H9 (cell line): ENCODE data around the gene CDC45. TPM values are rescaled to one million over a fixed set of nuclear protein-coding genes. Genes with fewer than 3 reads are reported as not detected.

Experiments
- DNase-seq: peaks from one replicate; pipeline ENCODE4 v3.0.0-alpha.2; 2017
- H2AFZ ChIP-seq: one replicate; pipeline ENCODE4 v1.6.1; 2013; ENCODE audit warnings: mild to moderate bottlenecking, low read length, control low read depth, moderate library complexity
- H2AK5ac ChIP-seq: 2 replicates; pipeline ENCODE4 v1.6.1; 2013; ENCODE audit warnings: low read length, control low read depth, mixed read lengths; ENCODE audit not compliant: insufficient read length
- H2BK120ac ChIP-seq: one replicate; pipeline ENCODE4 v1.6.1; 2013; ENCODE audit warnings: low read depth, mild to moderate bottlenecking, low read length, control low read depth, inconsistent platforms; ENCODE audit not compliant: poor library complexity, severe bottlenecking
- H2BK12ac ChIP-seq: 2 replicates; pipeline ENCODE4 v1.6.1; 2013; ENCODE audit warnings: low read length, control low read depth, mixed read lengths, low read depth; ENCODE audit not compliant: insufficient read length
- H2BK15ac ChIP-seq: 2 replicates; pipeline ENCODE4 v1.6.1; 2013; ENCODE audit warnings: low read depth, low read length, control low read depth
- H2BK20ac ChIP-seq: one replicate; pipeline ENCODE4 v1.6.1; 2013; ENCODE audit warnings: low read depth, mild to moderate bottlenecking, low read length, control low read depth, inconsistent platforms; ENCODE audit not compliant: poor library complexity, severe bottlenecking
- H2BK5ac ChIP-seq: 2 replicates; pipeline ENCODE4 v1.6.1; 2013; ENCODE audit warnings: low read length, control low read depth, mixed read lengths; ENCODE audit not compliant: insufficient read length
- H3K14ac ChIP-seq: 2 replicates; pipeline ENCODE4 v1.6.1; 2013; ENCODE audit warnings: low read length, control low read depth; ENCODE audit not compliant: insufficient read depth
- H3K18ac ChIP-seq: 2 replicates; pipeline ENCODE4 v1.6.1; 2013; ENCODE audit warnings: low read depth, mild to moderate bottlenecking, mixed read lengths, low read length, control low read depth; ENCODE audit not compliant: insufficient read length
- H3K23ac ChIP-seq: 2 replicates; pipeline ENCODE4 v1.6.1; 2013; ENCODE audit warnings: low read length, control low read depth, mixed read lengths, low read depth; ENCODE audit not compliant: insufficient read length
- H3K23me2 ChIP-seq: 2 replicates; pipeline ENCODE4 v1.6.1; 2013; ENCODE audit warnings: low read depth, mild to moderate bottlenecking, mixed read lengths, low read length, control low read depth; ENCODE audit not compliant: insufficient read length, poor library complexity, severe bottlenecking
- H3K27ac ChIP-seq: 2 replicates; pipeline ENCODE4 v1.5.1; 2013; ENCODE audit warnings: low read length, control low read depth, mixed read lengths, low read depth; ENCODE audit not compliant: insufficient read length
- H3K27me3 ChIP-seq: 2 replicates; pipeline ENCODE4 v1.6.1; 2013; ENCODE audit warnings: low read length, control low read depth, inconsistent platforms; ENCODE audit not compliant: insufficient read depth
- H3K4ac ChIP-seq: 2 replicates; pipeline ENCODE4 v1.6.1; 2013; ENCODE audit warnings: low read depth, mild to moderate bottlenecking, control low read depth, inconsistent platforms, low read length, moderate library complexity
- H3K4me1 ChIP-seq: 2 replicates; pipeline ENCODE4 v1.6.1; 2013; ENCODE audit warnings: low read length, control low read depth, inconsistent platforms; ENCODE audit not compliant: insufficient read depth
- H3K4me2 ChIP-seq: 2 replicates; pipeline ENCODE4 v1.6.1; 2013; ENCODE audit warnings: low read length, control low read depth, mixed read lengths; ENCODE audit not compliant: insufficient read length, insufficient read depth
- H3K56ac ChIP-seq: 2 replicates; pipeline ENCODE4 v1.6.1; 2013; ENCODE audit warnings: low read depth, mild to moderate bottlenecking, mixed read lengths, low read length, control low read depth; ENCODE audit not compliant: insufficient read length
- H3K79me1 ChIP-seq: 2 replicates; pipeline ENCODE4 v1.6.1; 2013; ENCODE audit warnings: low read depth, mild to moderate bottlenecking, moderate library complexity, low read length, control low read depth, inconsistent platforms; ENCODE audit not compliant: insufficient read depth, poor library complexity, severe bottlenecking
- H3K79me2 ChIP-seq: 2 replicates; pipeline ENCODE4 v1.6.1; 2013; ENCODE audit warnings: low read length, control low read depth, inconsistent platforms; ENCODE audit not compliant: insufficient read depth
- H3K9ac ChIP-seq: 2 replicates; pipeline ENCODE4 v1.6.1; 2013; ENCODE audit warnings: low read length, control low read depth, mixed read lengths; ENCODE audit not compliant: insufficient read length; ENCODE audit errors: extremely low read depth
- H3K9me3 ChIP-seq: one replicate; pipeline ENCODE4 v1.6.1; 2013; ENCODE audit warnings: low read depth, low read length, inconsistent platforms; ENCODE audit not compliant: control insufficient read depth
- H3T11ph ChIP-seq: one replicate; pipeline ENCODE4 v1.6.1; 2013; ENCODE audit warnings: mild to moderate bottlenecking, low read length, control low read depth, inconsistent platforms
- H4K20me1 ChIP-seq: one replicate; pipeline ENCODE4 v1.6.1; 2013; ENCODE audit not compliant: control insufficient read depth, insufficient read length, insufficient read depth
- H4K5ac ChIP-seq: 2 replicates; pipeline ENCODE4 v1.6.1; 2013; ENCODE audit warnings: low read depth, mild to moderate bottlenecking, mixed read lengths, low read length, control low read depth; ENCODE audit not compliant: insufficient read length
- H4K8ac ChIP-seq: replicated peaks from 2 replicates; pipeline ENCODE4 v1.6.1; 2013; ENCODE audit warnings: low read length, control low read depth, mixed read lengths, low read depth; ENCODE audit not compliant: insufficient read length
- H4K91ac ChIP-seq: 2 replicates; pipeline ENCODE4 v1.6.1; 2013; ENCODE audit warnings: low read depth, mild to moderate bottlenecking, moderate library complexity, mixed read lengths, low read length, control low read depth; ENCODE audit not compliant: insufficient read length
- H3K27ac Mint-ChIP-seq, 3 experiments: 2 replicates in 2 of 3; 3 replicates in 1 of 3; pipeline ENCODE4 v1.8.0; 2020 to 2021; ENCODE audit warnings: mixed read lengths in 3 of 3, mild to moderate bottlenecking in 1 of 3, moderate library complexity in 1 of 3
- H3K27me3 Mint-ChIP-seq: 2 replicates; pipeline ENCODE4 v1.8.0; 2021; ENCODE audit warnings: low read depth, mild to moderate bottlenecking, moderate library complexity, mixed read lengths
- H3K36me3 Mint-ChIP-seq, 3 experiments: 2 replicates in 2 of 3; 3 replicates in 1 of 3; pipeline ENCODE4 v1.8.0; 2020 to 2021; ENCODE audit warnings: low read depth in 3 of 3, mixed read lengths in 3 of 3; ENCODE audit not compliant: insufficient read depth in 1 of 3
- H3K4me1 Mint-ChIP-seq, 2 experiments: 2 replicates each; pipeline ENCODE4 v1.8.0; 2020; ENCODE audit warnings: mixed read lengths in 2 of 2
- H3K4me3 Mint-ChIP-seq, 2 experiments: 2 replicates in 1 of 2; 3 replicates in 1 of 2; pipeline ENCODE4 v1.8.0; 2020 to 2021; ENCODE audit warnings: mild to moderate bottlenecking in 2 of 2, mixed read lengths in 2 of 2, moderate library complexity in 1 of 2
- H3K9me3 Mint-ChIP-seq, 2 experiments: 2 replicates in 1 of 2; 3 replicates in 1 of 2; pipeline ENCODE4 v1.8.0; 2020; ENCODE audit warnings: mild to moderate bottlenecking in 2 of 2, mixed read lengths in 2 of 2, moderate library complexity in 1 of 2
- WGBS: extraction: QIAGEN DNeasy Blood & Tissue Kit; methylation state at CpG from one replicate; pipeline ENCODE4 v1.1.7; 2013; ENCODE audit warnings: missing lambda C conversion rate, low lambda C conversion rate, mixed read lengths; ENCODE audit not compliant: insufficient read length; ENCODE audit errors: extremely low coverage; 5-methylcytosine and 5-hydroxymethylcytosine counted together
- total RNA-seq: library from RNA; stranded (reverse); gene quantifications from 2 replicates; pipeline ENCODE4 v1.2.1, GENCODE V29; 2021
- TF ChIP-seq, protein P1 (sequence below): fragments of 200-600 bp; sonication (generic); conservative IDR thresholded peaks from 3 replicates; pipeline ENCODE4 v1.8.0; 2021; ENCODE audit warnings: antibody characterized with exemption, mild to moderate bottlenecking

Gene CDC45
- total RNA-seq, 1 experiment from 2014 or later, result 35.7 TPM

DNA sequence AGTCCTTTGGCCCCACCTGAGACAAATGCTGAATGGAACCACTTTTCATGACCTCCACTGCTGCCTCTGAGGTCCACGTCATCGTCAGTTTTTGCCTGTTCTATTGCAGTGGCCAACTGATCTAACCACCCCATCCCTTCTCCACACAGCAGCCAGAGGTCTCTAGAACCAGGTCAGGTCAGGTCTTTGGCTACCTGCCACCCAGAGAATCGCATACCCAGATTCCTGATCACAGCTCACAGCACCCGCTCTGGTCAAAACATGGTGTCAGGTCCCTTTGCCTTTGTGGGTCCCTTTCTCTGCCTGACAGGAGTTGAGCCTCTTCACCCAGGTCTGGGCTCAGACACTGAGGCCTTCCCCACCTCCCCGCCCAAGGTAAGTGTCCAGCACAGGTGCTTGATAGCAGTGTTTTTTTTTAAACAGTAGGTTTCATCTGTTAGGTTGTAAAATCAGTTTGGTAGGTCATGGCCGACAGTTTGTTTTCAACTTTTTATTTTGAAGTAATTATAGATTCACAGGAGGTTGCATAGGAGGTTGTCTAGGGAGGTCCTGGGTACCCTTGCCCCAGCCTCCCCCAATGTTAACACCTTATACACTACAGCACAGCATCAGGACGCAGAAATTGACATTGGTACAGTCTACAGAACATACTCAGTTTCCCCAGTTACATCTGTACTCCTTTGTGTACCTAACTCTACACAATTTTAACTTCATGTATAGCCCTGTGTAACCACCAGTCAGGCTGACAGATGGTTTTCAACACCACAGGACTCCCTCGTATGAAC is 39.1 kb upstream of the CDC45 start:
- no peak overlapping the region for H2BK12ac ChIP-seq
- no peak overlapping the region for H3K4ac ChIP-seq
- no peak overlapping the region for H2BK5ac ChIP-seq
- H3K9me3 Mint-ChIP-seq, result no peaks in the 10 kb centered on the region
- no peak overlapping the region for H3K14ac ChIP-seq
- H3K27ac Mint-ChIP-seq, result 0 out of 7 replicates have a peak overlapping the region, but pooled peaks of 1 of the 3 experiments have one; percentile 63
- H3K27me3 ChIP-seq, result no peaks in the 10 kb centered on the region
- H2BK15ac ChIP-seq, result no peak overlapping the region
- TF ChIP-seq, protein P1, sequence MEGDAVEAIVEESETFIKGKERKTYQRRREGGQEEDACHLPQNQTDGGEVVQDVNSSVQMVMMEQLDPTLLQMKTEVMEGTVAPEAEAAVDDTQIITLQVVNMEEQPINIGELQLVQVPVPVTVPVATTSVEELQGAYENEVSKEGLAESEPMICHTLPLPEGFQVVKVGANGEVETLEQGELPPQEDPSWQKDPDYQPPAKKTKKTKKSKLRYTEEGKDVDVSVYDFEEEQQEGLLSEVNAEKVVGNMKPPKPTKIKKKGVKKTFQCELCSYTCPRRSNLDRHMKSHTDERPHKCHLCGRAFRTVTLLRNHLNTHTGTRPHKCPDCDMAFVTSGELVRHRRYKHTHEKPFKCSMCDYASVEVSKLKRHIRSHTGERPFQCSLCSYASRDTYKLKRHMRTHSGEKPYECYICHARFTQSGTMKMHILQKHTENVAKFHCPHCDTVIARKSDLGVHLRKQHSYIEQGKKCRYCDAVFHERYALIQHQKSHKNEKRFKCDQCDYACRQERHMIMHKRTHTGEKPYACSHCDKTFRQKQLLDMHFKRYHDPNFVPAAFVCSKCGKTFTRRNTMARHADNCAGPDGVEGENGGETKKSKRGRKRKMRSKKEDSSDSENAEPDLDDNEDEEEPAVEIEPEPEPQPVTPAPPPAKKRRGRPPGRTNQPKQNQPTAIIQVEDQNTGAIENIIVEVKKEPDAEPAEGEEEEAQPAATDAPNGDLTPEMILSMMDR, result no peak
- H4K20me1 ChIP-seq, result no peaks in the 10 kb centered on the region
- no peak overlapping the region for H4K5ac ChIP-seq
- H4K91ac ChIP-seq, result no peak overlapping the region
- no peak overlapping the region for H3K23ac ChIP-seq
- peaks cover 14 to 28% (median 21%) of the 10 kb centered on the region in 3 experiments; a peak in 6 of 7 replicates for H3K36me3 Mint-ChIP-seq
- H3K9me3 ChIP-seq, result no peaks in the 10 kb centered on the region
- H3K9ac ChIP-seq, result no peak overlapping the region
- no peaks in the 10 kb centered on the region for H3K23me2 ChIP-seq
- H3K18ac ChIP-seq, result no peak overlapping the region
- no peak overlapping the region for H3T11ph ChIP-seq
- H3K79me1 ChIP-seq, result no peaks in the 10 kb centered on the region
- no peak overlapping the region for H3K4me3 Mint-ChIP-seq
- no peak overlapping the region for H3K27ac ChIP-seq
- H4K8ac ChIP-seq, result no peak overlapping the region
- WGBS, result no CpG with 5 or more reads among the region's 8 CpGs
- DNase-seq, result no peak
- H3K79me2 ChIP-seq, result no peaks in the 10 kb centered on the region
- H3K4me2 ChIP-seq, result no peak overlapping the region
- H2AFZ ChIP-seq, result no peak overlapping the region
- H2AK5ac ChIP-seq, result no peak overlapping the region
- H3K27me3 Mint-ChIP-seq, result peaks cover 5% of the 10 kb centered on the region
- no peaks in the 10 kb centered on the region for H3K4me1 ChIP-seq
- no peak overlapping the region for H3K56ac ChIP-seq
- H3K4me1 Mint-ChIP-seq, result no peaks in the 10 kb centered on the region
- H2BK120ac ChIP-seq, result no peak overlapping the region
- H2BK20ac ChIP-seq, result no peak overlapping the region
